Keratinocyte (primary cell): ENCODE data around the gene DMD. TPM values are rescaled to one million over a fixed set of nuclear protein-coding genes. Genes with fewer than 3 reads are reported as not detected.
"Not testable (repeated sequence)": the region's sequence is repeated elsewhere in the genome, so short reads cannot be mapped to it uniquely, and the experiment has no call there.

Experiments used
- DNase-seq: peaks from one replicate; pipeline ENCODE4 v3.0.0-alpha.2; 2011; ENCODE audit warnings: low read depth, missing footprints, low spot score
- FAIRE-seq: peaks from 2 replicates; lab custom pipeline; 2011; peaks lifted over from hg19 to GRCh38; lab: Jason Lieb, UNC
- H2AFZ ChIP-seq: 2 replicates; pipeline ENCODE4 v1.6.0; 2012; ENCODE audit warnings: low read length, control low read depth, inconsistent platforms; ENCODE audit not compliant: control insufficient read depth
- H3K27ac ChIP-seq: 2 replicates; pipeline ENCODE4 v1.5.1; 2011; ENCODE audit warnings: low read length; ENCODE audit not compliant: control insufficient read depth, insufficient read depth
- H3K27me3 ChIP-seq: 3 replicates; pipeline ENCODE4 v1.6.0; 2011; ENCODE audit warnings: low read length; ENCODE audit not compliant: control insufficient read depth, insufficient read depth; ENCODE audit errors: extremely low read depth
- H3K36me3 ChIP-seq, 2 experiments: 2 replicates in 1 of 2; 3 replicates in 1 of 2; pipeline ENCODE4 v1.5.1; 2011; ENCODE audit warnings: low read length in 2 of 2, mild to moderate bottlenecking in 1 of 2; ENCODE audit not compliant: control insufficient read depth in 2 of 2, insufficient read depth in 2 of 2; ENCODE audit errors: extremely low read depth in 1 of 2
- H3K4me1 ChIP-seq: 3 replicates; pipeline ENCODE4 v1.5.1; 2011; ENCODE audit warnings: low read length; ENCODE audit not compliant: control insufficient read depth, insufficient read depth; ENCODE audit errors: extremely low read depth
- H3K4me2 ChIP-seq: 3 replicates; pipeline ENCODE4 v1.6.0; 2011; ENCODE audit warnings: low read depth, low read length; ENCODE audit not compliant: control insufficient read depth, insufficient read depth; ENCODE audit errors: extremely low read depth
- H3K4me3 ChIP-seq, 3 experiments: fragments of 200-600 bp in 1 of 3; sonication (generic) in 1 of 3; 2 replicates in 2 of 3; 3 replicates in 1 of 3; pipeline ENCODE4 v1.5.1; 2011 to 2016; ENCODE audit warnings: low read length in 3 of 3, mild to moderate bottlenecking in 3 of 3, control low read depth in 2 of 3, inconsistent platforms in 1 of 3, low read depth in 1 of 3, mixed read lengths in 1 of 3, mixed run types in 1 of 3, moderate library complexity in 1 of 3; ENCODE audit not compliant: control insufficient read depth in 2 of 3, insufficient read depth in 2 of 3; ENCODE audit errors: extremely low read depth in 1 of 3
- H3K79me2 ChIP-seq: 2 replicates; pipeline ENCODE4 v1.6.0; 2012; ENCODE audit warnings: low read length; ENCODE audit not compliant: control insufficient read depth, insufficient read depth
- H3K9ac ChIP-seq: 3 replicates; pipeline ENCODE4 v1.6.0; 2011; ENCODE audit warnings: low read length; ENCODE audit not compliant: control insufficient read depth, insufficient read depth; ENCODE audit errors: extremely low read depth
- H3K9me1 ChIP-seq: 3 replicates; pipeline ENCODE4 v1.6.0; 2011; ENCODE audit warnings: low read length; ENCODE audit not compliant: control insufficient read depth, insufficient read depth; ENCODE audit errors: extremely low read depth
- H3K9me3 ChIP-seq: 2 replicates; pipeline ENCODE4 v1.5.1; 2012; ENCODE audit warnings: low read depth, low read length; ENCODE audit not compliant: control insufficient read depth
- H4K20me1 ChIP-seq: 3 replicates; pipeline ENCODE4 v1.6.0; 2011; ENCODE audit warnings: low read length; ENCODE audit not compliant: control insufficient read depth, insufficient read depth; ENCODE audit errors: extremely low read depth
- CTCF ChIP-seq, 3 experiments: IDR thresholded peaks in 1 of 3; conservative IDR thresholded peaks in 1 of 3; optimal IDR thresholded peaks in 1 of 3; 2 replicates in 2 of 3; 3 replicates in 1 of 3; pipeline versions ENCODE3 to v1.5.1; 2011; ENCODE audit warnings: low read length in 3 of 3, mild to moderate bottlenecking in 3 of 3, moderate library complexity in 2 of 3, control low read depth in 1 of 3, inconsistent platforms in 1 of 3; ENCODE audit not compliant: insufficient read depth in 2 of 3; ENCODE audit errors: extremely low read depth in 1 of 3
- EZH2 ChIP-seq: IDR thresholded peaks from one replicate; pipeline ENCODE4 v1.6.1; 2012; ENCODE audit warnings: inconsistent platforms, mild to moderate bottlenecking, low read length, moderate library complexity
- dilution Hi-C: fragments of 300-500 bp; cut with MboI; formaldehyde crosslinking; loops from one replicate; pipeline ENCODE4 v1.7.0; 2020; ENCODE audit warnings: low sequenced_read_pairs; ENCODE audit not compliant: extremely low pct_ligation_motif_present
- polyA plus RNA-seq, 5 experiments: library from polyadenylated mRNA; depleted of rRNA in 3 of 5; stranded (reverse) in 3 of 5; stranded (forward) in 1 of 5; unstranded in 1 of 5; fragments of >200 nt; gene quantifications; 1 replicate in 1 of 5; 2 replicates in 3 of 5; 3 replicates in 1 of 5; pipeline versions ENCODE4 v1.2.1 to v1.2.3, GENCODE V29; 2011 to 2012; ENCODE audit warnings: missing spikeins in 2 of 5, low read depth in 1 of 5, low replicate concordance in 1 of 5

The DMD gene
- polyA plus RNA-seq, 1 donor (not counting 4 experiments of a cell fraction or from before 2014, with no cell fraction given): 8.9 TPM

- H3K9me1 ChIP-seq: no peaks in the 10 kb centered on the region
- H3K9ac ChIP-seq: no peak overlapping the region
- H3K36me3 ChIP-seq: no peaks in the 10 kb centered on the region
- no peaks in the 10 kb centered on the region for H4K20me1 ChIP-seq
- no peak overlapping the region for H3K27ac ChIP-seq
- H3K27me3 ChIP-seq: no peaks in the 10 kb centered on the region
- no peak overlapping the region for H2AFZ ChIP-seq
- H3K4me3 ChIP-seq: no peak overlapping the region
- no peak overlapping the region for H3K4me2 ChIP-seq
- no peak for DNase-seq
- FAIRE-seq: no peak
- no peaks in the 10 kb centered on the region for H3K4me1 ChIP-seq
- H3K9me3 ChIP-seq: no peaks in the 10 kb centered on the region
- no peaks in the 10 kb centered on the region for H3K79me2 ChIP-seq
- TF ChIP-seq EZH2 (no peak), CTCF (optimal IDR thresholded peaks at IDR 0.05 in 1 of 3, IDR thresholded peaks at IDR 0.05 in 1 of 3, conservative IDR thresholded peaks at IDR 0.05 in 1 of 3; ENCODE audit: extremely low read depth in 1 of 3, insufficient read depth in 2 of 3, low read length in 3 of 3) (no peak)
- dilution Hi-C loops: loop anchor here (25.0 kb wide), 1 partner anchor 805 kb away; no protein-coding TSS in a partner anchor
Measured at GRCh38 chrX:32532262-32532661, 679.1 kb downstream of the DMD start.

GRCh38 chrX:32530802-32531403, 680.4 kb downstream of the DMD start:
- Histone ChIP-seq H3K9ac (no peak overlapping the region), H4K20me1 (no peaks in the 10 kb centered on the region), H2AFZ (peak overlapping the region; percentile 52), H3K4me1 (no peaks in the 10 kb centered on the region), H3K9me3 (no peaks in the 10 kb centered on the region), H3K4me3 (no peak overlapping the region), H3K27ac (no peak overlapping the region), H3K27me3 (no peaks in the 10 kb centered on the region), H3K79me2 (no peaks in the 10 kb centered on the region), H3K9me1 (no peaks in the 10 kb centered on the region), H3K36me3 (no peaks in the 10 kb centered on the region), H3K4me2 (peak overlapping the region; percentile 20)
- no peak for DNase-seq
- TF ChIP-seq EZH2: no peak
- TF ChIP-seq CTCF (optimal IDR thresholded peaks at IDR 0.05 in 1 of 3, IDR thresholded peaks at IDR 0.05 in 1 of 3, conservative IDR thresholded peaks at IDR 0.05 in 1 of 3; ENCODE audit: extremely low read depth in 1 of 3, insufficient read depth in 2 of 3, low read length in 3 of 3): peak in 2 of 3 experiments; percentile 41 to 49
- FAIRE-seq: no peak
- dilution Hi-C loops: loop anchor here (25.0 kb wide), 1 partner anchor 806 kb away; no protein-coding TSS in a partner anchor

- DNase-seq, H3K4me2 ChIP-seq, H3K27me3 ChIP-seq, H3K36me3 ChIP-seq, H3K9ac ChIP-seq, H3K4me3 ChIP-seq, H3K4me1 ChIP-seq, H3K27ac ChIP-seq, H3K9me3 ChIP-seq, H4K20me1 ChIP-seq, H2AFZ ChIP-seq, FAIRE-seq, H3K9me1 ChIP-seq, H3K79me2 ChIP-seq: not testable (repeated sequence)
- dilution Hi-C loops: loop anchor here (25.0 kb wide), 1 partner anchor 809 kb away; no protein-coding TSS in a partner anchor
Measured at GRCh38 chrX:32528451-32528850, 682.9 kb downstream of the DMD start.
